GM21529 (cell line): Measurements from ENCODE around the gene VIT.
"Not testable (repeated sequence)": the region's sequence is repeated elsewhere in the genome, so short reads cannot be mapped to it uniquely, and the experiment has no call there.

Source experiments
- ATAC-seq: cut with Tn5 transposase; IDR thresholded peaks from one replicate; pipeline ENCODE4 v1.9.1; 2021; ENCODE audit not compliant: unreplicated experiment

Gene VIT

GRCh38 chr2:36677386-36677785 is 19.1 kb upstream of the VIT start:
- no peak for ATAC-seq

- ATAC-seq: no peak
Observed at GRCh38 chr2:36677996-36678605, 18.4 kb upstream of the VIT start.

- ATAC-seq: no peak
Observed at GRCh38 chr2:36678856-36679255, 17.7 kb upstream of the VIT start.

GRCh38 chr2:36680012-36680411 is 16.5 kb upstream of the VIT start:
- ATAC-seq: no peak

GRCh38 chr2:36682562-36682961 is 13.9 kb upstream of the VIT start:
- ATAC-seq: no peak

- no peak for ATAC-seq
Observed at GRCh38 chr2:36683002-36683401, 13.5 kb upstream of the VIT start.

GRCh38 chr2:36688291-36688690 is 8.2 kb upstream of the VIT start:
- ATAC-seq: not testable (repeated sequence)

- ATAC-seq: not testable (repeated sequence)
Observed at GRCh38 chr2:36689013-36689412, 7.5 kb upstream of the VIT start.

- ATAC-seq: no peak
Observed at GRCh38 chr2:36692121-36692520, 4.4 kb upstream of the VIT start.

GRCh38 chr2:36693825-36694224 is 2.7 kb upstream of the VIT start:
- ATAC-seq: no peak

- ATAC-seq: no peak
Observed at GRCh38 chr2:36695746-36696415, 626 bp upstream of the VIT start.

GRCh38 chr2:36697424-36698066 is 1.0 kb downstream of the VIT start:
- no peak for ATAC-seq

GRCh38 chr2:36698993-36699392 is 2.5 kb downstream of the VIT start:
- ATAC-seq: no peak

- ATAC-seq: no peak
Observed at GRCh38 chr2:36700311-36700710, 3.8 kb downstream of the VIT start.

- ATAC-seq: no peak
Observed at GRCh38 chr2:36701391-36701795, 4.9 kb downstream of the VIT start.

- ATAC-seq: no peak
Observed at GRCh38 chr2:36701918-36702317, 5.4 kb downstream of the VIT start.

- ATAC-seq: no peak
Observed at GRCh38 chr2:36702781-36703180, 6.3 kb downstream of the VIT start.

GRCh38 chr2:36704475-36705150 is 8.1 kb downstream of the VIT start:
- ATAC-seq: no peak

- ATAC-seq: no peak
Observed at GRCh38 chr2:36705326-36706020, 9.0 kb downstream of the VIT start.

- no peak for ATAC-seq
Observed at GRCh38 chr2:36706021-36706876, 9.7 kb downstream of the VIT start.
